HT1080 (cell line): ENCODE results near the gene DAZAP2. TPM values are rescaled to one million over a fixed set of nuclear protein-coding genes. Genes with fewer than 3 reads are reported as not detected.

Source experiments
- total RNA-seq: library from RNA; depleted of rRNA; stranded (reverse); fragments of >200 nt; shearing (Covaris generic); gene quantifications from 2 replicates; pipeline ENCODE4 v1.2.3, GENCODE V29; 2014; rRNA removed

Gene DAZAP2
- total RNA-seq, 1 experiment from 2014 or later, result 197 TPM

Other genes with a start within 250 kb of the DAZAP2 start
- gene SLC11A2, start 212.4 kb upstream of the DAZAP2 start, total RNA-seq, result 22.5 and 31.8 TPM in 2 replicates
- 24.4 and 31.6 TPM in 2 replicates for gene LETMD1, start 190.5 kb upstream of the DAZAP2 start, total RNA-seq
- gene CSRNP2, start 155.2 kb upstream of the DAZAP2 start, total RNA-seq, result 14.5 and 15.1 TPM in 2 replicates
- gene TFCP2, start 65.7 kb upstream of the DAZAP2 start, total RNA-seq, result 10.6 and 14.8 TPM in 2 replicates
- 0.26 and 1.5 TPM in 2 replicates for gene POU6F1, start 20.8 kb upstream of the DAZAP2 start, total RNA-seq
- 30.7 and 51.2 TPM in 2 replicates for gene SMAGP, start 31.6 kb downstream of the DAZAP2 start, total RNA-seq
- 0.06 TPM in 1 of 2 replicates, not detected in the other for gene BIN2, start 85.3 kb downstream of the DAZAP2 start, total RNA-seq
- gene CELA1, start 107.9 kb downstream of the DAZAP2 start, total RNA-seq, result not detected in 2 replicates
- gene GALNT6, start 152.6 kb downstream of the DAZAP2 start, total RNA-seq, result 58.9 and 60.2 TPM in 2 replicates
- gene SLC4A8, start 186.0 kb downstream of the DAZAP2 start, total RNA-seq, result 2.4 and 4.7 TPM in 2 replicates